GM18868 (cell line): ENCODE results near the gene NME1.
"Not testable (repeated sequence)": the region's sequence is repeated elsewhere in the genome, so short reads cannot be mapped to it uniquely, and the experiment has no call there.

Source experiments
- ATAC-seq: cut with Tn5 transposase; IDR thresholded peaks from one replicate; pipeline ENCODE4 v1.9.1; 2021; ENCODE audit warnings: mild to moderate bottlenecking, moderate library complexity; ENCODE audit not compliant: unreplicated experiment

Gene NME1

DNA sequence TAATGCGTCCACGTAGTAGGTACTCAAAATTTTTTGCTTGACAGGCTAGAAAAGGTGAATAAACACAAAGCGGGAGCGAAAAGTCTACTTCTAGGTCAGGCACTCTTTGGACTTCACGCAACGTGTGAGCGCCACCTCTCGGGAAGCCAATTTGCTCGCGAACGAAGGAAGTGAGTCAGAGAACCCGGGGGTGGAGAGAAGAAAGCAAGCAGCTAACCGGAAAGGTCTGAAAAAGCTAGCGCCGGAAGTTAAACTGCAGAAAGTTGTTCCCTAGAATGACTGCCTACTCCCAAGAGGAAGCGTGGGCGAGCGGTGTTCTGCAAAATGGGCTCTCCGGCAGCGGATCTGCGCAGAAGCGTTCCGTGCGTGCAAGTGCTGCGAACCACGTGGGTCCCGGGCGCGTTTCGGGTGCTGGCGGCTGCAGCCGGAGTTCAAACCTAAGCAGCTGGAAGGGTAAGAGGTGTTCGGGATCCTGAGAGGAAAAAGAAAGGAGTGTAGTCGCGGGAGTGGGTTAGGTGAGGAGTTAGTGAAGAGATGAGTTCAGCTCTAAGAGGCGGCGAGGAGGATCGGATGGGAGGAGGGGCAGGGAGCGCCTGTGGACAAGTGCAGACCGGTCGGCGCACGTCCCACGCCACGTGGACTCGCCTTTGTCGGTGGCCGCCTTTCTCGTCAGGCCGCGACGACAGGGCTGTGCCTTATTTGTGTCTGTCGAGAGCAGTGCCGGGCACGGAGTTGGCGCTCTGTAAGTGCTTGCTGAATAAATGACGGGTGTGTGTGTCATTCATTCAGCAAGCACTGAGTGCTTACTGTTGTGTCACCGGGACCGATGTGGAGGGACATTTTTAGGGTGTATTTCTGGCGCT, at the start of gene NME1:
NME1 (plus strand) TSS at position 350 of the 863 bp plus-strand sequence. CDS start 2,096 bp downstream, outside the sequence.
- ATAC-seq: peak; percentile 94

DNA sequence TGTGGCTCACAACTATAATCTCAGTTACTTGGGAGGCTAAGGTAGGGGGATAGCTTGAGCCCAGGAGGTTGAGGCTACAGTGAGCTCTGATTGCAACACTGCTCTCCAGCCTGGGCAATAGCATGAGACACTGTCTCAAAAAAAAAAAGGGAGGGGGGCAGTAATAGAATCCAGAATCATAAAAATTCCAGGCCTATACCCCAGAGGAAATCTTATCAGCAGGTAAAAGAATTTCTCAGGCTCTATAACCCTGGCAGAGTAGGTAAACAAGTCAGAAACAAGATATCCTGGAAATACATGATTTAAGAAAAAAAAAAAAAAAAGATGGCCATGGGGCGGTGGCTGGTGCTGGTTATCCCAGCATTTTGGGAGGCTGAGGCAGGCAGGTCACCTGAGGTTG, 45.6 kb upstream of the NME1 start:
- ATAC-seq: no peak

- not testable (repeated sequence) for ATAC-seq
These were observed 40.8 kb upstream of the NME1 start for GRCh38 chr17:51112303-51113222.

DNA sequence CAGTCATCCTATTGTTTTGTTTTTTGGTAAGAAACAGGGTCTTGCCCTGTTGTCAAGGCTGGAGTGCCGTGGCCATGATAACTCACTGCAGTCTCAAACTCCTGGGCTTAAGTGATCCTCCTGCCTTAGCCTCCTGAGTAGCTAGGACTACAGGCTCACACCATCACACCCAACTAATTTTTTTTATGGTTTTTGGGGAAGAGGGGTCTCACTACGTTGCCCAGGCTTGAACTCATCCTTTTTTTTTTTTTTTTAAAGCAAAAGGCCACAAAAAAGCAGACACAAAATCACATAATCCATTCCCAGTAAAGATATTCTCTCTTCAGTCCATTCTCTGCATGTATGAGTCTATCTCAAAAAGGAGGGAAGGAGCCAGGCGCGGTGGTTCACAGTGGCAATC, 38.2 kb upstream of the NME1 start:
- ATAC-seq: no peak

- ATAC-seq: no peak
These were observed 34.8 kb upstream of the NME1 start for GRCh38 chr17:51118330-51119195.

DNA sequence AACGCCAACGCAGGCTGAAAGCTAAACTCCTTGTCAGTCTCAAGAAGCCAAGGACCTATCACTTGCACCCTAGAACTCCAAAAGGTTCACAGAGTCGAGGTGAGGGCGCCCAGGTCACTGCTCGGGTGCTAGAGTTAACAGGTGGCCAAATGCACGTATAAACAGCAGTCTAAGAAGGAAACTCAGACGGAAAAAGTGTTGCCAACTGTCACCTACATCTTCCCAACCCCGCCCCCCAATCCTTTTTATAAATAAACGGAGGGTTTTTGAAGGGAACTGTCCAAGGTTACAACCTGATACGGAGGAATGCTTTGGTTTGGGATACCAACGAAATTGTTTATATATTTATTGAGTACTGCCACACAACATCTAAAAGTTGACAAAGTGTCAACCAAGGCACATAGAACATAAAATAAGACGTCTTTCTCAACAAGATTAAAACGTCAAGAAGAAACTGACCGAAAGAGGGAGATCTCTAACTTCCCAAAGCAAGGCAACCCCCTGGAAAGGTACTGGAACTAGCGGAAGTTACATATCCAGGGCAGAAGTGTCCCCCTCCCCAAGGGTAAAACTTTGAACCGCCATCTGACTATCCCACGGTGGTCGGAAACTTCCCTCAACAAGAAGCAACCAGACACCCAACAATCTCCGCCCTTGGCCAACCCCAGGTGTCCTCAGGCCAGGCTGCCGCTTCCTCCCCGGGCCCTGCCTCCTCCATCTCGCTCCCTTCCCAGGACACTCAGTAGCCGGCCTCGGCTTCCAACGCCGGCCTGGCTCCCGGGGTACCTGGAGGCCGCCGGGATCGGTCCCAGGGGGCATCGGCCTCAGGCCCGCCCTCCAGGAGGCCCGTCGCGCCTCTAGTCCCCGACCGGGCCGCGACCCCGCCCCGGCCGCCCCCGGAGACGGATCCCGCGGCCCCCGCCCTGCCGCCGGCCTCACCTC, 33.7 kb upstream of the NME1 start:
- peak; percentile 12 for ATAC-seq

- peak; percentile 22 for ATAC-seq
These were observed 33.0 kb upstream of the NME1 start for GRCh38 chr17:51120357-51120738.

- peak; percentile 72 for ATAC-seq
These were observed 32.4 kb upstream of the NME1 start, which contains the start of gene SPAG9 for GRCh38 chr17:51120739-51121619. SPAG9 (minus strand) TSS chr17:51120868; CDS start chr17:51120656, 212 bp downstream.

DNA sequence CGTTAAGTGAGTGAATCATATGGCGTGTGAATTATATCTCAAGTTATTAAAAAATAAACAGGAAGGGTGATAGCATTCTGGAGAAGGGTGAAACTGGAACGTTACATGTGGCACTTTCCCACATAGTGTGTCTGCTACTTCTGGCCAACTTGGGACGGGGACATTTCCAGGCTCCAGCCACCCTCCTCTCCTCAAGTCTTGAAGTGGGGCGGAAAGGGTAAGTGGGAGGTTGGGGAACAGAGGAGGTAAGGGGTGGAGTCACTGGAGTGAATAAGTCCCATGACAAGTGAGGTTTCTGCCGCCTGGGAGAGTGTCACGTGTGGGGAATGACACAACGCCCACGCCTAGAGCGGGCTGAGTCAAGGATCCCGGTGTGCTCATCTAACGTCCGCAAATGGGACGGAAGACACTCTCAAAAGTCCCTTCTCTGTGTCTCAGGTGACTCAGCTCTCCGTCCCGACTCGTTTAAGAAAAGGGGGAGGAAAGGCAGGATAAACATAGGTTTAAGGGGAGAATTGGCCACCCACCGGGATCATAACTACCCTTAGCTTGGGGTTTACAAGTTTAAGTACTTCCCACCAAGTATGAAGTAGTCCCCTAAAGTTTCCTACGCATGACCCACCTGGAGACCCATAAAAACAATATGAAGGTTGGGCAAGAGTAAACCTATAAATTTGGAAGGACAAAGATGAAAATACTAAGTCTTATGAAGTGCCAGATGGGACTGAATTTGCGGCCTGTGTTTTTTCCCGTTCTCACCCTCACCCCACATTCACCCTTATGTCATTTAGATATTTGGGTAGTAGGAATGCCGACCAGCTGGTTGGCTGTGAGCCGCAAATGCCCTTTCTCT, 31.5 kb upstream of the NME1 start:
- peak; percentile 58 for ATAC-seq

- ATAC-seq: not testable (repeated sequence)
These were observed 30.8 kb upstream of the NME1 start for GRCh38 chr17:51122473-51123115.

GRCh38 chr17:51124640-51125503, 28.5 kb upstream of the NME1 start:
- no peak for ATAC-seq

- no peak for ATAC-seq
These were observed 25.3 kb upstream of the NME1 start for GRCh38 chr17:51128076-51128475.

DNA sequence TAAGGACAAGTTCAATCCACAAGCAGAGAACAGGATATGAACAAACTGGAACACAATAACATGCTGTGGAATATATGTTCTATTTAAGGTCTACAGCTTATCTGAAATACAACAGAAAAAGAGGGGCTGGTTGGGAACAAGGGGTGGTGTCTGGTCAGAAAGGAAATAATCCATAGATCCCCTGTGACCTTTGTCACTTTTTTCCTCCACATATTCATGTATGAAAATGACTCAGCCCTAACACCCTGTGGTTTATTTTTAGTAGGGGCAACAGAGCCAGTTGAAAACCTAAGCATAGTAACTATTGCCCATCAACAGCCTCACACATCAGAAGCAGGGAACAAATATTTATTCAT, 20.4 kb upstream of the NME1 start:
- ATAC-seq: no peak

- no peak for ATAC-seq
These were observed 20.0 kb upstream of the NME1 start for GRCh38 chr17:51133365-51133764.

DNA sequence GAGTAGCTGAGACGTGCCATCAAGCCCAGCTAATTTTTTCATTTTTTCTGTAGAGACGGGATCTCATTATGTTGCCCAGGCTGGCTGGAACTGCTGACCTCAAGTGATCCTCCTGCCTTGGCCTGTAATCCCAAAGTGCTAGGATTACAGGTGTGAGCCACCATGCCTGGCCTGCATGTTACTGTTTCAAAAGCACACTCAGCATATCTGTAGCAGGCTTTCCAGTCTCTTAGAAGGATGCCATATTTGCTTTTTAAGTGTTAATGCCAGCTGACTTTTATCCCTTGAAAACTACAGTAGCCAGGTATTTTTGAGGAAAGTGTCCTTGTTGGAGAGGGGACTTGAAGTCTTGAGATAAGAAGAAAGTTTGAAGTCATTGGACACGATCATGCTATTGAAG, 17.4 kb upstream of the NME1 start:
- no peak for ATAC-seq

DNA sequence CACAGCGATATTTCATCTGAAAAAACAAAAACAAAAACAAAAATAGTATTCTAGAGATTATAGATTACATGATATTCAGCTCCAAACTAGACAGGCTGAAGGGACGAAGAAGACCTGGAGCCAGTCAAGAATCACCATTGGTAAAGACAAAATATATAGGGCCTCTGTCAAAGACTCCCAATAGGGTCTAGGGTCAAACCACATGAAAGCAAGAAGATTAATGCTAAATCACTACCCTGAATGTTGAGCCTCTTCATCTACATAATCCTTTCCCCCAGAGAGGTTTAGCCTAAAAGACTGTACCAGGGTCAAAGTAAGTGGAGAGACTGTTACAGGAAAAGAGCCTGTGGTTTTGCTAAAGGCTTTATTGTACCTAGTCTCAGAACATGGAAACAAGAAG, 10.8 kb upstream of the NME1 start:
- no peak for ATAC-seq
